ENCODE results near the gene ICA1.

ICA1 gene

GRCh38 chr7:8229927-8230326 lies 32.0 kb downstream of the ICA1 start:
- no peak for DNase-seq (ENCODE audit: low read depth, low spot score)
- H3K4me3 ChIP-seq (ENCODE audit: low read depth, low read length), result no peak overlapping the region
- POLR2A ChIA-PET, result no interaction called here
- TF ChIP-seq, protein P1, sequence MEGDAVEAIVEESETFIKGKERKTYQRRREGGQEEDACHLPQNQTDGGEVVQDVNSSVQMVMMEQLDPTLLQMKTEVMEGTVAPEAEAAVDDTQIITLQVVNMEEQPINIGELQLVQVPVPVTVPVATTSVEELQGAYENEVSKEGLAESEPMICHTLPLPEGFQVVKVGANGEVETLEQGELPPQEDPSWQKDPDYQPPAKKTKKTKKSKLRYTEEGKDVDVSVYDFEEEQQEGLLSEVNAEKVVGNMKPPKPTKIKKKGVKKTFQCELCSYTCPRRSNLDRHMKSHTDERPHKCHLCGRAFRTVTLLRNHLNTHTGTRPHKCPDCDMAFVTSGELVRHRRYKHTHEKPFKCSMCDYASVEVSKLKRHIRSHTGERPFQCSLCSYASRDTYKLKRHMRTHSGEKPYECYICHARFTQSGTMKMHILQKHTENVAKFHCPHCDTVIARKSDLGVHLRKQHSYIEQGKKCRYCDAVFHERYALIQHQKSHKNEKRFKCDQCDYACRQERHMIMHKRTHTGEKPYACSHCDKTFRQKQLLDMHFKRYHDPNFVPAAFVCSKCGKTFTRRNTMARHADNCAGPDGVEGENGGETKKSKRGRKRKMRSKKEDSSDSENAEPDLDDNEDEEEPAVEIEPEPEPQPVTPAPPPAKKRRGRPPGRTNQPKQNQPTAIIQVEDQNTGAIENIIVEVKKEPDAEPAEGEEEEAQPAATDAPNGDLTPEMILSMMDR (IDR thresholded peaks at IDR 0.05; ENCODE audit: insufficient read depth, low read length, missing control alignments), result no peak
- CTCF ChIA-PET, result interaction anchor here (1.2 to 1.3 kb wide), 2 partner anchors 9 to 12 kb away, joined by 3 read pairs; no protein-coding TSS in a partner anchor

DNA sequence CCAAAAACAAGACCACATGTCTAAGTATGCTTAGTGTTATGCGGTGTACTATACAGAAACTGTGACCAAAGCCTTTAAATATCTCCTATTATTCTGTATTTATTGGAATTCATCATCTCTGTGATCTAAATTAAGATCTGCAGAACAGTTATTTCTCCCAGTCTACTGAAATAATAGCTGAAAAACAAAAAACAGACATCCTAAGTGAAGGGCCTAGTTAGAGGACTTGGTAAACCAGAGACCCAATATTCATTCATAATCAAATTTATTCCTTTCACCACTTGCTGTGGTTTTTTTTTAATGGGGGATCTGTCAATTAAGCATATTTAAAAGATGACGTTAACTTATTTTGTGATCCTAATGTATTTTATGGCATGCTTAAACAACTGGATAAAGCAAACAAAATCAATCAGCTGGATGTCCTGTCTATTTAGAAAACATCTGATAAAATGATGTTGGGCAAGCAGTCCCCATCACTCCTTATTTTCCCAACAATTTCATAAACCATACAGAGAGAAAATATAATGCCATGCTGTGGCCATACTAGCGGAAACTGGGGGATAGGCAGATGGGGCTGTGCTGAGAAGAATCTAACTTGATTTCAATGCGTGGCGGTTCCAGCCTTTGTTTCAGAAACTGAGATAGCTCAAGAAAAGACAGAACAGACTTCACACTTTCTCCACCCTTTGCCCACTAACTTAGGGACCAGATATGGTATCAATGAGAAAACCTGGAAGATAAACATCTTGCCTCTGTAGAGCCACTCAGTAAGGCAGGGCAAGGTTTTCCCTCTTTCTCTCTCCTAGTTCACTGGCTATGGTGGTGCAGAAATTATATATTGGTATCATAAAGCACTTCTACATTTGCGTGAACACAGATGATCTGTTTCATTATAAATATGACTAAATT lies 32.9 kb downstream of the ICA1 start:
- CTCF ChIA-PET, result interaction anchor here (0.6 to 1.5 kb wide), 3 partner anchors 8 to 14 kb away, joined by 3 to 4 read pairs (median 3); no protein-coding TSS in a partner anchor
- TF ChIP-seq, protein P1 (IDR thresholded peaks at IDR 0.05; ENCODE audit: insufficient read depth, low read length, missing control alignments), result no peak
- POLR2A ChIA-PET, result no interaction called here

DNA sequence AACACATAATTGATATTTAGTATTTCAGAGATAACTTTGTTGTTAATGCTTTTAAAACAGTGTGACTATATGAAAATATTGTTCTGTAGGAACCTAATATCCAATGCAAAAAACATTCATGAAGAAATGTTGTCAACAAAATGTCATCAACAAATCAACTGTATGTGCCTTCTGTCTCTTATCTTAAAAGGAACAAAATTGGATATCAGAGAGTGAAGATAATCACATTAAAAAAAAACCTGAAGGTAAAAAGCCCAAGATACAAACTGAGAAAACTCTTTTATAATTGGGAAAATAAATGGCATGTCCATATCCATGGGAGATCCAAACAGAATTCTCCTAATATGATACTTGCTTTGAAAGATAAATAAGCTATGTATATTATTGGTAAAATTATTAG lies 33.9 kb downstream of the ICA1 start:
- no peak overlapping the region for H3K4me3 ChIP-seq (ENCODE audit: low read depth, low read length)
- no peak for DNase-seq (ENCODE audit: low read depth, low spot score)
- POLR2A ChIA-PET, result no interaction called here
- CTCF ChIA-PET, result interaction anchor here (1.5 kb wide), 1 partner anchor 13 kb away, joined by 4 read pairs; no protein-coding TSS in a partner anchor
- TF ChIP-seq, protein P1 (IDR thresholded peaks at IDR 0.05; ENCODE audit: insufficient read depth, low read length, missing control alignments), result no peak

More for the DNA sequence above, 32.9 kb downstream of the ICA1 start:
- no peak overlapping the region for H3K4me3 ChIP-seq (ENCODE audit: low read depth, low read length)
- no peak for DNase-seq (ENCODE audit: low read depth, low spot score)

- TF ChIP-seq, protein P1 (IDR thresholded peaks at IDR 0.05; ENCODE audit: insufficient read depth, low read length, missing control alignments), result no peak
- H3K4me3 ChIP-seq (ENCODE audit: low read depth, low read length), result no peak overlapping the region
- POLR2A ChIA-PET, result no interaction called here
- CTCF ChIA-PET, result no interaction called here
- DNase-seq (ENCODE audit: low read depth, low spot score), result no peak
Observed at GRCh38 chr7:8227261-8227660, 34.7 kb downstream of the ICA1 start.

DNA sequence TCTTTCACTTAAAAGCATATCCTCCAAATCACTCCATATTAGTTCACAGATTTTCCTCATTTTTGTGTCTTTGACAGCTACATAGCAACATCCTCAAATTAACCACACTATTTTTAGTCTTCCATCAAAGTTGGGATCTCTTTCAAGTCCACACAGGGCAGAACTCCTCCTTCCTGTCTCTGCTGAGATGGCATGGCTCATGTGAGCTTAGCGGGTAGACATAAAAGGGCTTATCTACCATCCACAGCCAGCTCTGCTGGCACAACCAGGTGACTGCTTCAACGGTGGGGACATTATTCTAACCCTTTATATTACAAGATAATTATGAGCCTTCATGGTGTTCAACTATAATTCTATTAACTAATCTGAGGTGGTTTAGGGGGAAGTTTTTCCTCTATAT lies 35.5 kb downstream of the ICA1 start:
- POLR2A ChIA-PET, result no interaction called here
- CTCF ChIA-PET, result no interaction called here
- TF ChIP-seq, protein P1 (IDR thresholded peaks at IDR 0.05; ENCODE audit: insufficient read depth, low read length, missing control alignments), result no peak
- DNase-seq (ENCODE audit: low read depth, low spot score), result no peak
- no peak overlapping the region for H3K4me3 ChIP-seq (ENCODE audit: low read depth, low read length)

DNA sequence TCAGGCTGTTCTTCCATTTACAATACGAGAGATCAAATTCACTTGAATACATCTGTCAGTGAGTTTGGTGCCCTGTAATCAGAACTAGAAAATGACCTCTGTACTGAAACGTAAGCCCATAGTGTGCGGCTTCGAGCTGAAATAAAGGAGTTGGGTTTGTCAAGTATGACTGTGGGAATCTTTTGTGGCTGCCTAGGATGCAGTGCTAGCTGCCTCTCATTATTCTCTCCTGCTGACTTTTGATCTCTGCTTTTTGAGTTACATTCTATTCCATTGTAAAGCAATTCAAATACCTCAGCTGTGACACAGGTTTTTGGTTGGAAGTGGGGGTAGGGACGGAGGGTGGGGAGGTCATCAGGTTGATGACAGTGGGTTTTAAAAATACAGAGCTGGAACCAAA lies 40.4 kb downstream of the ICA1 start:
- ChIA-PET CTCF (interaction anchor here (0.9 to 3.6 kb wide), 3 partner anchors 8 to 626 kb away, joined by 3 to 18 read pairs (median 3); partner anchors contain the start of gene UMAD1), POLR2A (no interaction called here)
- no peak overlapping the region for H3K4me3 ChIP-seq (ENCODE audit: low read depth, low read length)
- no peak for DNase-seq (ENCODE audit: low read depth, low spot score)
- TF ChIP-seq, protein P1 (IDR thresholded peaks at IDR 0.05; ENCODE audit: insufficient read depth, low read length, missing control alignments), result no peak
